Gastroesophageal sphincter (tissue), 3 donors: ENCODE data around the gene APCDD1L.

Experiments
- POLR2A ChIP-seq, 2 donors: fragments of 450-650 bp; IDR thresholded peaks; one replicate each; pipeline ENCODE4 v1.6.1; 2017; ENCODE audit warnings: antibody characterized with exemption in 2 of 2, mild to moderate bottlenecking in 2 of 2, moderate library complexity in 1 of 2
- POLR2AphosphoS5 ChIP-seq: sonication (generic); formaldehyde crosslinking; IDR thresholded peaks from one replicate; pipeline ENCODE4 v1.6.1; 2017; ENCODE audit warnings: antibody characterized with exemption
- TF ChIP-seq, protein P1 (sequence below), 4 experiments: fragments of 200-600 bp in 2 of 4; fragments of 450-650 bp in 2 of 4; sonication (generic) in 1 of 4; IDR thresholded peaks; one replicate each; pipeline ENCODE4 v1.5.1; 2017 to 2019; ENCODE audit warnings: antibody characterized with exemption in 4 of 4, mild to moderate bottlenecking in 2 of 4, moderate library complexity in 2 of 4

DNA sequence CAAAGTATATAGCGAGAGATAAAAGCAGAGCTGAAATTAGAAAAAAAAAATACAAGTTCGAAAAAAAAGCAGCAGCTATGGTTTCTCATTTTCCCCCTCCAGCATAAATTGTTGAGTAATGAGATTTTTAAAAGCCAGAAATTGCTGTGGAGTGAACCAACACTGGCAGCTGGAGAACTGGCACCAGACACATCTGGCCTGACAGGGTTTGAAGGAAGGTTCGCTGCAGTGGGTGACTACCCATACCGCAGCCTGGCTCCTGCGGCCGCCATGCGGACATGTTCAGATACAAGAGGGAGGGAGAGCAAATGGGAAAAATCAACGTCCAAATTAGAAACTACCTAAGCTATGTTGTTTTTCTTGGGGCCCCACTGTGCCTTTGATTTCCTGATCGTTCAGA is 3.3 kb downstream of the APCDD1L start:
- TF ChIP-seq POLR2A (IDR thresholded peaks at IDR 0.05) (no peak), POLR2AphosphoS5 (no peak)
- TF ChIP-seq, protein P1, sequence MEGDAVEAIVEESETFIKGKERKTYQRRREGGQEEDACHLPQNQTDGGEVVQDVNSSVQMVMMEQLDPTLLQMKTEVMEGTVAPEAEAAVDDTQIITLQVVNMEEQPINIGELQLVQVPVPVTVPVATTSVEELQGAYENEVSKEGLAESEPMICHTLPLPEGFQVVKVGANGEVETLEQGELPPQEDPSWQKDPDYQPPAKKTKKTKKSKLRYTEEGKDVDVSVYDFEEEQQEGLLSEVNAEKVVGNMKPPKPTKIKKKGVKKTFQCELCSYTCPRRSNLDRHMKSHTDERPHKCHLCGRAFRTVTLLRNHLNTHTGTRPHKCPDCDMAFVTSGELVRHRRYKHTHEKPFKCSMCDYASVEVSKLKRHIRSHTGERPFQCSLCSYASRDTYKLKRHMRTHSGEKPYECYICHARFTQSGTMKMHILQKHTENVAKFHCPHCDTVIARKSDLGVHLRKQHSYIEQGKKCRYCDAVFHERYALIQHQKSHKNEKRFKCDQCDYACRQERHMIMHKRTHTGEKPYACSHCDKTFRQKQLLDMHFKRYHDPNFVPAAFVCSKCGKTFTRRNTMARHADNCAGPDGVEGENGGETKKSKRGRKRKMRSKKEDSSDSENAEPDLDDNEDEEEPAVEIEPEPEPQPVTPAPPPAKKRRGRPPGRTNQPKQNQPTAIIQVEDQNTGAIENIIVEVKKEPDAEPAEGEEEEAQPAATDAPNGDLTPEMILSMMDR (IDR thresholded peaks at IDR 0.05), result no peak
